ENCODE measurements around the gene KCNIP1. TPM values are rescaled to one million over a fixed set of nuclear protein-coding genes. Genes with fewer than 3 reads are reported as not detected.

KCNIP1 gene
- total RNA-seq, 1 donor from 2014 or later, result 5.3 TPM

DNA sequence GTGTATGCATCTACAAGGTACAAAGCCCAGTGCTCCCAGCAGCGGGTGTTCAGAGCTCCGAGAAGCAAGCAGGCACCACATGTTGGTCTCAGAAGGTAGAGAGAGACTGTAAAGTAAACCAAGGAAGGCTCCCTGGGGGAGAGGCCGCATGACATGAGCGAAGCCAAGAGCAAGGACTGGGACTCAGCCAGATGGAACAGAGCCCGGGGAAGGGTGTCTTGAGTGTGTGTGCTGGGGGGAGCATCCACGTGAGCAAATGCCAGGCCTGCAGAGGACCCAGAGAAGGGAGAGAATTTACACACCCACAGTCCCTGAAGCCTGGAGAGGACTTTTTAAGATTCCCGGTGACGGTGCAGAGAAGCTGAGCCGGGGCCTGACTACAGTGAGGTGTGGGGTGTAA lies 15.2 kb upstream of the KCNIP1 start:
- no peak for DNase-seq (ENCODE audit: extremely low spot score, unreplicated experiment)
- Mint-ChIP-seq H3K4me1 (ENCODE audit: unreplicated experiment) (peaks cover 19% of the 10 kb centered on the region), H3K4me3 (no peak overlapping the region), H3K9me3 (no peaks in the 10 kb centered on the region), H3K36me3 (no peaks in the 10 kb centered on the region), H3K27me3 (peaks cover 11% of the 10 kb centered on the region), H3K27ac (no peak overlapping the region)
- no peak for TF ChIP-seq CTCF (conservative IDR thresholded peaks at IDR 0.05)

DNA sequence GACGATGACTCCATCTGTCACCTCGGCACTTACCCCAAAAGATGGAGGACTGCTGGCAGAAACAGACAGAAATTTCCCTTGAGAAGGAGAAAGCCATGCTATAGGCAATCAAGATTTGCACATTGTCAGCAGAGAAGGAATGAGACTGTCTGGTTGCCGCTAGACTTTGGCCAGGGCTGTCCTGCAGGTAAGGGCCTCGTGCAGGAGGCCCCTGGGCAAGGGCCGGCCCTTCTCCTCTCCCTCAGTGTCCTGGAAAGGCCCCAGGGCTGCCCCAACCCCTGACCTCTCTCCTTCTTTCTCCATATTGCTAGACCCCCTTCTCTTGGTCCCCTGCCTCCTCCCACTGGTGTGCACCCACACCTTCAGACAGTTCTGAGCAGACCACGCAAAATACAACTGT lies 14.6 kb upstream of the KCNIP1 start:
- TF ChIP-seq CTCF (conservative IDR thresholded peaks at IDR 0.05), result no peak
- H3K4me3 Mint-ChIP-seq, result no peak overlapping the region
- no peak overlapping the region for H3K27ac Mint-ChIP-seq
- no peak for DNase-seq (ENCODE audit: extremely low spot score, unreplicated experiment)
- peaks cover 15% of the 10 kb centered on the region for H3K4me1 Mint-ChIP-seq (ENCODE audit: unreplicated experiment)
- no peaks in the 10 kb centered on the region for H3K9me3 Mint-ChIP-seq
- no peaks in the 10 kb centered on the region for H3K36me3 Mint-ChIP-seq
- H3K27me3 Mint-ChIP-seq, result peaks cover 11% of the 10 kb centered on the region

GRCh38 chr5:170490381-170490780 lies 13.4 kb upstream of the KCNIP1 start:
- TF ChIP-seq CTCF (conservative IDR thresholded peaks at IDR 0.05), result no peak
- Mint-ChIP-seq H3K27ac (no peak overlapping the region), H3K27me3 (peaks cover 14% of the 10 kb centered on the region), H3K4me1 (ENCODE audit: unreplicated experiment) (peaks cover 10% of the 10 kb centered on the region), H3K36me3 (no peaks in the 10 kb centered on the region), H3K9me3 (no peaks in the 10 kb centered on the region), H3K4me3 (no peak overlapping the region)
- DNase-seq (ENCODE audit: extremely low spot score, unreplicated experiment), result no peak

DNA sequence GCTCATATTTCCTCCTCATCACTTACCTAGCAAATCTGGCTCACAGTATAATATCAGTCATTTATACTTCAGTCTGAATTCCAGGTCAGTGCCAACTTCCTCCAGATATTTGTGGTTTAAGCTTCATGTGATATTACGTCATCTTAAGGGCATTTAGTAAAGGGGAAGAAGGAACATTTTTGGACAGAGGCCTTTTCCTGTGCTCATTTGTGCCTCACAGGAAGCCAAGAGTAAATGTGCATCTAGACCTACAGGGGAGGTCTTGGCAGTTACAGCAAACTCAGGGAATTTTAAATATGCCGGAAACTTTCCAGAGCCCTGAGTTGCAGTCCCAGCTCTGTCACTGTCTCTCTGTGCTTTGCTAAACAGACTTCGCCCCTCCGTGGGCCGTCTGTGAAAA lies 12.3 kb upstream of the KCNIP1 start:
- H3K27ac Mint-ChIP-seq, result no peak overlapping the region
- H3K9me3 Mint-ChIP-seq, result no peaks in the 10 kb centered on the region
- H3K4me3 Mint-ChIP-seq, result no peak overlapping the region
- peaks cover 21% of the 10 kb centered on the region for H3K4me1 Mint-ChIP-seq (ENCODE audit: unreplicated experiment)
- TF ChIP-seq CTCF (conservative IDR thresholded peaks at IDR 0.05), result no peak
- DNase-seq (ENCODE audit: extremely low spot score, unreplicated experiment), result no peak
- no peaks in the 10 kb centered on the region for H3K36me3 Mint-ChIP-seq
- peaks cover 24% of the 10 kb centered on the region for H3K27me3 Mint-ChIP-seq

DNA sequence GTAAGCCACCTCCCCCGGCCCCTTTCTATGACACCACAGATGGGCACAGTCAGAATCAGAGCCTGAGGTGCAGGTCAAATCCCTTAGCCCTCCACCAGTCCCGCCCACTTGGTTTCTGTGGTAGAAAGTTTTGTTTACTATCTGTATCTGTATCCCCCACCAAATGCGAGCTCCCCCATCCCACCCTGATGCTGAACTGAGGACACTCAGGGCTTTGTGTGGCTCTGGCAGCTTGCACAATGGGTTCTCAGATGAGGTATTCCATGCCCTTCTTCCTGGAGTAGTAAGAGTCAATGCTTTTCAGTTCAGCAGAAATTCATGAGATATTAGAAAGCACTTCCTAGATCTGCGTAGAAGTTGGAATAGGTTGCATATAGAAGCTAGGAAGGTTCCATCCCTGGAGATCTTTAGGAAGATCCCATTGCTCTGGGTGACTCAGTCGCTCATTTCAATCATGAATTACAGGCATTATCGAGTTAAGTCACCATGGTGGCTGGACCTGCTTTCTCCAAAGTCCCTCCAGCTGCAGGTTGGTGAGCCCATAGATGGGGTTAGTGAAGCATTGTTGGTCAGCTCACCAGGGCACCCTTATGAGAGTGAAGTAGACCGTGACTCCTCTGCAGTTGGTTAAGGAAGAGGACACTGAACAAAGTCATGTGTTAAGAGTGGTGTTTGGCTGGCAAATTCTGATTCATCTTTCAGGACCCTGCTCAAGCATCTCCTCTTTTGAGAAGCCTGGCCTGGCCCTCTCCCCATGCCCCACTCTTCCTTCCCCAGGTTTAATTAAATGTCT lies 10.6 kb upstream of the KCNIP1 start:
- no peak for TF ChIP-seq CTCF (conservative IDR thresholded peaks at IDR 0.05)
- Mint-ChIP-seq H3K4me3 (no peak overlapping the region), H3K27ac (no peak overlapping the region), H3K4me1 (ENCODE audit: unreplicated experiment) (peaks cover 38% of the 10 kb centered on the region), H3K27me3 (peaks cover 38% of the 10 kb centered on the region), H3K36me3 (no peaks in the 10 kb centered on the region), H3K9me3 (no peaks in the 10 kb centered on the region)
- DNase-seq (ENCODE audit: extremely low spot score, unreplicated experiment), result no peak

Data from type B pancreatic cell (in vitro differentiated cells).